Mammary epithelial cell (primary cell): Measurements from ENCODE around the gene CDKAL1.

Experiments
- CTCF ChIP-seq, 2 donors: IDR thresholded peaks in 1 of 2; conservative IDR thresholded peaks in 1 of 2; 2 replicates each; pipeline ENCODE4 v1.5.1; 2011 to 2012; ENCODE audit warnings: inconsistent platforms in 2 of 2, low read length in 2 of 2, mild to moderate bottlenecking in 2 of 2, control low read depth in 1 of 2, low read depth in 1 of 2; ENCODE audit not compliant: insufficient read depth in 1 of 2; ENCODE audit errors: extremely low read depth in 1 of 2
- EZH2 ChIP-seq: IDR thresholded peaks from 2 replicates; pipeline ENCODE4 v1.6.1; 2012; ENCODE audit warnings: low read length, inconsistent platforms, borderline replicate concordance

DNA sequence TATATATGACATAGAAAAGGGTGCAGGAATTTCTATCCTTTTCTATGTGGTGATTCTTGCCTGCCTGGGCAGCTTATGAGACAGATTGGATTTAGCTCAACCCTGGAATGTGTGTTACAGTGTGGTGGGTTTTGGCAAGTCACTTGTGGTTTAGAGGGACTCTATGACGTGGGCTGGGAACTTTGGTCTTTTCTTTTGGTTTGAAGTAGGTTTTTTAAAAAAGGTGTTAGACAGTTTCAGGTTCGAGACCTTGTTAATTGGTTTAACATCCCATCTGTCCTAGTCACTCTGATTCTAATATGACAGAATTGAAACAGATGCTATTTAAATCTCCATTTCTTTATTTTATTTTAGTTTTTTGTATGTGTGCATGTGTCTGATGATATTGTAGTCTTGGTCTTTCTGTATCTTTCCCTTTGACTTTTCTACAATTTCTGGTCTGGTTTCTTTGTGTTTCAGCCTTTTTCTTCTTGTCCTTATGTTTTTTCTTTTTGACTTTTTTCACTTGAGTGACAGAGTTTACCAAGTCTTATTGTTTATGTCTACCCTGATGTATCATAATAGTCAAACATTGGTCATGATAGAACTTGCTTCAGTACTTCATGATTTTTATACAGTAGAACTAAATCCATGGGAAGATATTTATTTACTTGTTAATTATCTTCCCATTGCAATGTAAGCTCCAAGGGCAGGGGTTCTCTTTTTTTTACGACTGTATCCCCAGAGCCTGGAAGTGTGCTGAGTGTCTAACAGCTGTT, 174.3 kb downstream of the CDKAL1 start:
- TF ChIP-seq CTCF (conservative IDR thresholded peaks at IDR 0.05 in 1 of 2, IDR thresholded peaks at IDR 0.05 in 1 of 2; ENCODE audit: extremely low read depth in 1 of 2, insufficient read depth in 1 of 2, low read depth in 1 of 2, low read length in 2 of 2) (no peak), EZH2 (no peak)
